CD14-positive monocyte (primary cell): Measurements from ENCODE around the gene PACSIN1. TPM values are rescaled to one million over a fixed set of nuclear protein-coding genes. Genes with fewer than 3 reads are reported as not detected.
A peak's percentile ranks its signal among the peaks of the same experiment; 100 is the strongest.

Experiments
- DNase-seq, 3 donors: peaks; one replicate each; pipeline ENCODE4 v3.0.0-alpha.2; 2011 to 2022
- H2AFZ ChIP-seq: 2 replicates; pipeline ENCODE4 v1.6.0; 2012; ENCODE audit warnings: mild to moderate bottlenecking, low read depth, low read length, inconsistent platforms; ENCODE audit not compliant: insufficient read depth, poor library complexity, severe bottlenecking
- H3K27ac ChIP-seq, 2 donors: 1 replicate in 1 of 2; 2 replicates in 1 of 2; pipeline ENCODE4 v1.5.1; 2012 to 2013; ENCODE audit warnings: low read length in 2 of 2, control low read depth in 1 of 2, inconsistent platforms in 1 of 2, low read depth in 1 of 2, mild to moderate bottlenecking in 1 of 2
- H3K27me3 ChIP-seq, 2 donors: one replicate each; pipeline versions ENCODE4 v1.6.0 to v1.6.1; 2011 to 2013; ENCODE audit warnings: low read length in 2 of 2; ENCODE audit not compliant: control insufficient read depth in 2 of 2, insufficient read depth in 2 of 2
- H3K36me3 ChIP-seq, 2 donors: replicated peaks in 1 of 2; 1 replicate in 1 of 2; 2 replicates in 1 of 2; pipeline versions ENCODE4 v1.5.1 to v1.6.1; 2012 to 2013; ENCODE audit warnings: low read length in 2 of 2, control low read depth in 1 of 2, inconsistent platforms in 1 of 2, mild to moderate bottlenecking in 1 of 2; ENCODE audit not compliant: insufficient read depth in 2 of 2, control insufficient read depth in 1 of 2
- H3K4me1 ChIP-seq, 2 donors: 1 replicate in 1 of 2; 2 replicates in 1 of 2; pipeline versions ENCODE4 v1.5.1 to v1.6.1; 2012 to 2013; ENCODE audit warnings: low read length in 2 of 2, control low read depth in 1 of 2, inconsistent platforms in 1 of 2, mild to moderate bottlenecking in 1 of 2, moderate library complexity in 1 of 2; ENCODE audit not compliant: insufficient read depth in 2 of 2, control insufficient read depth in 1 of 2
- H3K4me2 ChIP-seq: replicated peaks from 2 replicates; pipeline ENCODE3; 2012; ENCODE audit warnings: low read length, moderate library complexity, mild to moderate bottlenecking; ENCODE audit not compliant: poor library complexity, severe bottlenecking; ENCODE audit errors: extremely low read depth
- H3K4me3 ChIP-seq, 3 experiments: fragments of 200-600 bp in 1 of 3; sonication (generic) in 1 of 3; replicated peaks in 1 of 3; 1 replicate in 2 of 3; 2 replicates in 1 of 3; pipeline ENCODE4 v1.5.1; 2011 to 2013; ENCODE audit warnings: low read length in 3 of 3, mild to moderate bottlenecking in 3 of 3, control low read depth in 2 of 3, low read depth in 2 of 3, inconsistent platforms in 1 of 3, moderate library complexity in 1 of 3
- H3K79me2 ChIP-seq: 2 replicates; pipeline ENCODE4 v1.6.0; 2012; ENCODE audit warnings: mild to moderate bottlenecking, control low read depth, inconsistent platforms, low read length, moderate library complexity; ENCODE audit not compliant: insufficient read depth
- H3K9ac ChIP-seq: 2 replicates; pipeline ENCODE4 v1.6.0; 2017; ENCODE audit warnings: low read length, mild to moderate bottlenecking; ENCODE audit not compliant: insufficient read depth, poor library complexity, severe bottlenecking
- H3K9me3 ChIP-seq, 2 donors: replicated peaks in 1 of 2; 1 replicate in 1 of 2; 2 replicates in 1 of 2; pipeline versions ENCODE4 v1.5.1 to v1.6.1; 2012 to 2013; ENCODE audit warnings: low read length in 2 of 2, control low read depth in 1 of 2; ENCODE audit not compliant: control insufficient read depth in 1 of 2, insufficient read depth in 1 of 2
- H4K20me1 ChIP-seq: 2 replicates; pipeline ENCODE4 v1.6.0; 2012; ENCODE audit warnings: mild to moderate bottlenecking, low read length, control low read depth, moderate library complexity; ENCODE audit not compliant: insufficient read depth
- H3K27ac Mint-ChIP-seq, 7 donors: one replicate each; pipeline ENCODE4 v1.8.0; 2020; ENCODE audit warnings: mild to moderate bottlenecking in 7 of 7, mixed read lengths in 7 of 7, moderate library complexity in 6 of 7, inconsistent platforms in 2 of 7
- H3K27me3 Mint-ChIP-seq, 3 donors: one replicate each; pipeline ENCODE4 v1.8.0; 2021 to 2022; ENCODE audit warnings: low read depth in 3 of 3, mild to moderate bottlenecking in 3 of 3, mixed read lengths in 3 of 3, moderate library complexity in 3 of 3, inconsistent platforms in 1 of 3
- H3K36me3 Mint-ChIP-seq, 2 donors: one replicate each; pipeline ENCODE4 v1.8.0; 2020; ENCODE audit warnings: mixed read lengths in 2 of 2, inconsistent platforms in 1 of 2, mild to moderate bottlenecking in 1 of 2
- H3K4me1 Mint-ChIP-seq: one replicate; pipeline ENCODE4 v1.8.0; 2020; ENCODE audit warnings: mild to moderate bottlenecking, mixed read lengths
- H3K4me3 Mint-ChIP-seq, 2 donors: one replicate each; pipeline ENCODE4 v1.8.0; 2020; ENCODE audit warnings: mild to moderate bottlenecking in 2 of 2, mixed read lengths in 2 of 2, moderate library complexity in 1 of 2
- H3K9me3 Mint-ChIP-seq, 7 donors: one replicate each; pipeline ENCODE4 v1.8.0; 2020 to 2022; ENCODE audit warnings: mixed read lengths in 7 of 7, mild to moderate bottlenecking in 6 of 7, moderate library complexity in 6 of 7, inconsistent platforms in 2 of 7
- CTCF ChIP-seq: fragments of 200-600 bp; IDR thresholded peaks from one replicate; pipeline ENCODE4 v1.8.0; 2022; ENCODE audit warnings: antibody characterized with exemption, mild to moderate bottlenecking
- WGBS: methylation state at CpG from one replicate; pipeline ENCODE4 v1.1.5; 2013; ENCODE audit warnings: missing lambda C conversion rate; ENCODE audit not compliant: insufficient coverage; 5-methylcytosine and 5-hydroxymethylcytosine counted together
- intact Hi-C, 2 donors: fragments of 100-400 bp; cut with micrococcal nuclease; formaldehyde crosslinking; loops; one replicate each; pipeline versions ENCODE4 v1.15.0 to v1.15.1; 2023
- polyA plus RNA-seq, 3 donors: library from polyadenylated mRNA; depleted of rRNA in 1 of 3; unstranded in 2 of 3; stranded (reverse) in 1 of 3; fragments of 300-500 nt in 2 of 3; fragments of >200 nt in 1 of 3; fragmentation: Illumina TruSeq in 2 of 3; gene quantifications; 1 replicate in 2 of 3; 2 replicates in 1 of 3; pipeline ENCODE4 v1.2.3, GENCODE V29; 2012 to 2021

Gene PACSIN1
- polyA plus RNA-seq, 3 donors: not detected

GRCh38 chr6:34487536-34487935 is 21.7 kb downstream of the PACSIN1 start:
- H3K36me3 Mint-ChIP-seq: no peaks in the 10 kb centered on the region
- WGBS: 97% methylated on average over 4 of the region's 5 CpGs
- Histone ChIP-seq H4K20me1 (no peaks in the 10 kb centered on the region), H3K27ac (no peak overlapping the region), H3K79me2 (no peaks in the 10 kb centered on the region), H3K9ac (no peak overlapping the region), H3K4me3 (no peak overlapping the region), H3K36me3 (no peaks in the 10 kb centered on the region), H2AFZ (no peak overlapping the region), H3K4me1 (no peaks in the 10 kb centered on the region), H3K27me3 (no peaks in the 10 kb centered on the region), H3K9me3 (no peaks in the 10 kb centered on the region), H3K4me2 (no peak overlapping the region)
- H3K4me1 Mint-ChIP-seq: no peaks in the 10 kb centered on the region
- peaks cover 0 to 1% (median 0%) of the 10 kb centered on the region in 7 donors for H3K9me3 Mint-ChIP-seq
- peaks cover 0 to 10% (median 1%) of the 10 kb centered on the region in 3 donors for H3K27me3 Mint-ChIP-seq
- no peak for DNase-seq
- no peak overlapping the region for H3K4me3 Mint-ChIP-seq
- no peak for TF ChIP-seq CTCF
- H3K27ac Mint-ChIP-seq: no peak overlapping the region
- intact Hi-C loops: no loop called here

GRCh38 chr6:34489207-34489805 is 23.4 kb downstream of the PACSIN1 start:
- H3K27me3 Mint-ChIP-seq: peaks cover 0 to 10% (median 1%) of the 10 kb centered on the region in 3 donors
- WGBS: 88% methylated on average over 1 of the region's 9 CpGs
- Histone ChIP-seq H3K9ac (no peak overlapping the region), H3K4me2 (no peak overlapping the region), H3K79me2 (no peaks in the 10 kb centered on the region), H3K27ac (no peak overlapping the region), H3K9me3 (no peaks in the 10 kb centered on the region), H3K4me1 (no peaks in the 10 kb centered on the region), H3K36me3 (no peaks in the 10 kb centered on the region), H3K27me3 (no peaks in the 10 kb centered on the region), H2AFZ (no peak overlapping the region), H4K20me1 (no peaks in the 10 kb centered on the region), H3K4me3 (no peak overlapping the region)
- H3K4me1 Mint-ChIP-seq: no peaks in the 10 kb centered on the region
- no peaks in the 10 kb centered on the region for H3K36me3 Mint-ChIP-seq
- H3K9me3 Mint-ChIP-seq: peaks cover 0 to 4% (median 0%) of the 10 kb centered on the region in 7 donors
- intact Hi-C loops: no loop called here
- DNase-seq: no peak
- no peak overlapping the region for H3K4me3 Mint-ChIP-seq
- peak overlapping the region in 1 of 7 donors; percentile 15 for H3K27ac Mint-ChIP-seq
- TF ChIP-seq CTCF: no peak
